Calu3 (cell line): ENCODE results near the gene METTL24. TPM values are rescaled to one million over a fixed set of nuclear protein-coding genes. Genes with fewer than 3 reads are reported as not detected.

Experiments
- BruUV-seq: library from RNA; stranded (reverse); fragments of 400-500 nt; replicated peaks from 2 replicates; lab custom pipeline; 2021; lab: Mats Ljungman, UMichigan
- CTCF ChIA-PET: fragments of 300-600 bp; sonication (Branson Sonifier 250); formaldehyde crosslinking; loops from one replicate; lab custom pipeline; 2022; ENCODE audit warnings: antibody characterized with exemption; lab: Charles Lee
- DNase-seq: peaks from one replicate; pipeline ENCODE4 v3.0.0; 2022
- H3K27ac Mint-ChIP-seq: one replicate; pipeline ENCODE4 v1.8.0; 2022; ENCODE audit warnings: mixed read lengths; ENCODE audit not compliant: unreplicated experiment
- H3K27me3 Mint-ChIP-seq: one replicate; pipeline ENCODE4 v1.8.0; 2022; ENCODE audit warnings: mixed read lengths; ENCODE audit not compliant: unreplicated experiment
- H3K36me3 Mint-ChIP-seq: one replicate; pipeline ENCODE4 v1.8.0; 2022; ENCODE audit warnings: mild to moderate bottlenecking, moderate library complexity, mixed read lengths; ENCODE audit not compliant: insufficient read depth, unreplicated experiment
- H3K4me1 Mint-ChIP-seq: one replicate; pipeline ENCODE4 v1.8.0; 2022; ENCODE audit warnings: mild to moderate bottlenecking, low read depth, mixed read lengths; ENCODE audit not compliant: unreplicated experiment
- H3K4me3 Mint-ChIP-seq: one replicate; pipeline ENCODE4 v1.8.0; 2022; ENCODE audit warnings: mild to moderate bottlenecking, low read depth, moderate library complexity, mixed read lengths; ENCODE audit not compliant: unreplicated experiment
- H3K9me3 Mint-ChIP-seq: one replicate; pipeline ENCODE4 v1.8.0; 2022; ENCODE audit warnings: low read depth, mixed read lengths; ENCODE audit not compliant: unreplicated experiment
- CTCF ChIP-seq: fragments of 200-600 bp; IDR thresholded peaks from one replicate; pipeline ENCODE4 v1.8.0; 2022; ENCODE audit warnings: antibody characterized with exemption; ENCODE audit not compliant: unreplicated experiment
- intact Hi-C: fragments of 100-400 bp; cut with micrococcal nuclease; formaldehyde crosslinking; loops from one replicate; pipeline ENCODE4 v1.10.0; 2022; ENCODE audit not compliant: unreplicated experiment
- total RNA-seq: library from RNA; stranded (reverse); gene quantifications from 2 replicates; pipeline ENCODE4 v1.2.3, GENCODE V29; 2022

The METTL24 gene
- total RNA-seq, 1 experiment from 2014 or later: not detected

- intact Hi-C loops: no loop called here
- Mint-ChIP-seq H3K36me3 (no peaks in the 10 kb centered on the region), H3K27ac (no peak overlapping the region), H3K4me3 (no peak overlapping the region), H3K4me1 (peaks cover 38% of the 10 kb centered on the region), H3K9me3 (peaks cover 5% of the 10 kb centered on the region), H3K27me3 (peaks cover 75% of the 10 kb centered on the region)
- no peak for DNase-seq
- CTCF ChIA-PET: no interaction called here
- no peak for TF ChIP-seq CTCF
- no TSS peak for BruUV-seq
Measured at GRCh38 chr6:110363748-110364147, 5.6 kb upstream of the METTL24 start.

GRCh38 chr6:110360676-110361075 lies 2.5 kb upstream of the METTL24 start:
- H3K27me3 Mint-ChIP-seq: peaks cover 74% of the 10 kb centered on the region
- BruUV-seq: no TSS peak
- H3K36me3 Mint-ChIP-seq: peaks cover 5% of the 10 kb centered on the region
- peak; percentile 39 for DNase-seq
- peaks cover 30% of the 10 kb centered on the region for H3K4me1 Mint-ChIP-seq
- H3K4me3 Mint-ChIP-seq: no peak overlapping the region
- H3K27ac Mint-ChIP-seq: peak overlapping the region; percentile 13
- H3K9me3 Mint-ChIP-seq: peaks cover 5% of the 10 kb centered on the region
- no peak for TF ChIP-seq CTCF
- CTCF ChIA-PET: no interaction called here
- intact Hi-C loops: loop anchor here (1.0 kb wide), 1 partner anchor 182 kb away; no protein-coding TSS in a partner anchor

- Mint-ChIP-seq H3K4me3 (no peak overlapping the region), H3K27me3 (peaks cover 65% of the 10 kb centered on the region), H3K4me1 (peaks cover 30% of the 10 kb centered on the region), H3K9me3 (peaks cover 5% of the 10 kb centered on the region), H3K27ac (no peak overlapping the region), H3K36me3 (peaks cover 5% of the 10 kb centered on the region)
- no TSS peak for BruUV-seq
- CTCF ChIA-PET: no interaction called here
- DNase-seq: no peak
- intact Hi-C loops: no loop called here
- no peak for TF ChIP-seq CTCF
Measured at GRCh38 chr6:110359556-110359955, 1.4 kb upstream of the METTL24 start.

DNA sequence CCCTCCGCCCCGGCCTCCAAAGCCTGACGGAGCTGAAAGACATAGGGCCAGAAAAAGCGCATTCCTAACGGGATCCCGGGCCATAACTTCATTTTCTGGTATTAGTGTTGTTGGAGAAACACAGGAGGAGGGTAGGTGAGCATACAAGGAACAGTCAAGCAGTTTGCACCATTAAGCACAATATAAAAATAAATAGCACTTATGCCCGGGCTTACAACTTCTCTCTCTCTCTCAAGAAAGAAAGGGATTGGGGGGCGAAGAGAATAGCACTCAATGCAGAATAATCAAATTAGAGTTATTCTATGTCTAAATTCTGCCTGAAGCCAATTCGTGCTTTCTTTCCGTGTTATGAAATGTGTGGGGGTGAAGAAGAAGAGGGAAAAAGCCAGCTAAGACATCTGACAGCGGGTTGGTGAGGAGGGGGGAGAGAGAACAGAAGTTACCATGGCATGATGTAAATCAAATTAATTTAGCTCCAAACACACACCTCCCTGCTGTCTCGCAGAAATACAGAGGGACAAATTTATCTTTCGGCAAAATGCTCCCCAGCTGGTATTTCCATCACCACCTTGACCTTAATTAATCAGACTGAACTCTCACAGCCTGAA lies 508 bp upstream of the METTL24 start:
- BruUV-seq: no TSS peak
- TF ChIP-seq CTCF: no peak
- peaks cover 30% of the 10 kb centered on the region for H3K4me1 Mint-ChIP-seq
- H3K4me3 Mint-ChIP-seq: peak overlapping the region; percentile 27
- peaks cover 5% of the 10 kb centered on the region for H3K9me3 Mint-ChIP-seq
- no peak overlapping the region for H3K27ac Mint-ChIP-seq
- DNase-seq: no peak
- peaks cover 5% of the 10 kb centered on the region for H3K36me3 Mint-ChIP-seq
- CTCF ChIA-PET: no interaction called here
- intact Hi-C loops: no loop called here
- peaks cover 61% of the 10 kb centered on the region for H3K27me3 Mint-ChIP-seq
